NOMO-1 treated with dmso at 0.1 percent for 144 hours (cell line): ENCODE results near the gene ITGA1.

Experiments
- DNase-seq: peaks from one replicate; lab custom pipeline; 2025; ENCODE audit not compliant: unreplicated experiment; lab: John Stamatoyannopoulos, UW

Gene ITGA1

DNA sequence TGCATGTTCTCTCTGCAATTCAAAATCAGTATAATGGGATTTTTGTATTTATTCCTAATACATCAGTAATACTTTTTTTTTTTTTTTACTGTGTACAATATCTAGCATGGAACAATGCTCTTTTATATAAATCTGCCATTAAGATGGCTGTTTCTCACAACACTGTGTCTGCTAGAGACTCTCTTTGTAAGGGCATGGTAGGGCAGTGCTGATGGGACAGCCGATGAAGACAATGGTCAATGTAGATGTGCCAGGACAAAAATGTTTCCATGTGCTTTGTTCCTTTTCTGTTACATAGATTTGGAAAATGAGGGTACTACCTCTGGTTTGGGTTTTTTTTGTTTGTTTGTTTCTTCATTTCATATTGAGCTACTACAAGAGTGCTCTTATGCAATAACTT is 106.1 kb downstream of the ITGA1 start:
- no peak for DNase-seq

DNA sequence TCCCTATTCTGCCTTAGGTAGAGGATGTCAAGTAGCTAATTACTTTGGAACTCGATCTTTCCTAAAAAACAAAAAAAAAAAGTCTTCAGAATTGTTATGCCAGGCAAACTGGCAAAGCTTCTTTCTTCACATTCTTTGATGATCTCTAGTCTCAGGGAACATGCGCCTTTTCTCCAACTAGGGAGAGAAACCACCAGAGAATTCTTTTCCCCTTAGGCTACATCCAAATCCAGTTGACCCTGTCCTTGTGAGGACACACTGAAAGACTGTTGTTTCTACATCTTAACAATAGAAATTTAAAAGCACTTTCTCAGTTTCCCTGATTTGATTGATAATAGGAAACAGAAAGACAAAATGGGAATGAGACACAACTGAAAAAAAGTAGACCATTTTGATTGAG is 106.7 kb downstream of the ITGA1 start:
- no peak for DNase-seq

DNA sequence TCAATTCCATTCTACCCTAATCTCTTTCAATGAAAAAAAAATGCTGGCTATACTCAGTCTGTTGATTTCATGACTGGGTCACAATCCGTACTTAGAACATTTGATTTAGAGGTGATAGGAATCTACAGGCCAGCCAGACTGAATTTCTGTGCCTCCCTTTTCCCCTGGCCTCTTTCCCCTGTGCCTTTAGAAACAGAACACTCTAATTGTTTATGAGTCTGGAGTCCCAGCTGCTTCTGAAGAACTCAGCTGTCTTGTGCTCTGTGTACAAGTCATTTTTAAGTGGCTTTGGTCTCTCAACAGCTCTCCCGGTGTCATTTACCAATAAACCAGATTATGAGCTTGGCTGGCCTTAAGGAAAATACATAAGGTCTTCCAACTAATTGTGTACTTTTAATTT is 107.4 kb downstream of the ITGA1 start:
- DNase-seq = no peak

DNA sequence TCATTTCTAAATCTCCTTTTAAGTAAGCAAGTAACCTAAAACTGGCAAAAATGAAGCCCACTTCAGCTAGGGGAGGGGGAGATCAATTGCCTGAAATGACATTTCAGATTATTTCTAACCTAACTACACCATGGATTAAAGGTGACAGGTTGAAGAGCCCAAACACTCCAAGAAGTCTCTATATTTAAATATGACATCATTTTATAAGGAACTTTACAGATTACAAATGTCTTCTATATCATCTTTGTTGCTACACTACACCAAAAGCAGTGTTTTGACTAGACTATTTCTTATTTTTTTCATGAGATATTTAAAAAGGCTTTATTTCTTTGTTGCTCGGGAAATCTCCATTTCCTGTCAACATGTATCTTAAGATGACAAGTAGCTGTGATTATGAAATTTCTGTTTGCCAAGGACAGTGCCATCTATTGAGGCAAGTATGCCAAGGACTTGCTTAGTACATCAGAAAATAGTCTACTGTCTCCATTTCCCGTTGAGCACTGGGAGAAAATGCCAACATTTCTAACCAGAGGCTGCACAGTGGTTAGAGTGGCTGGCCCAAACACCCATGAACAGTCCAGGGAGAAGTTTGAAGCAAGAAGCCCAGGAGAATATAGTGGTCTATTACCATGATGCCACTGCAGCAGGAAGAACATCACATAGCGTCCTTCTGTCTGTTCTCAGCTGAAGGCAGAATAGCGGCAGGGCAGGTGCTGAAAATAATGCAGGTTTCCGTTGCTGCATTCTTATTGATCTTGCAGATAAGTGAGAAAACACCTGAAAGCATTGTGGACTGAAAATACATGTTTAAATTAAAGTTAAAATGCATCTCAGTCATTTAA is 108.1 kb downstream of the ITGA1 start:
- DNase-seq = no peak

DNA sequence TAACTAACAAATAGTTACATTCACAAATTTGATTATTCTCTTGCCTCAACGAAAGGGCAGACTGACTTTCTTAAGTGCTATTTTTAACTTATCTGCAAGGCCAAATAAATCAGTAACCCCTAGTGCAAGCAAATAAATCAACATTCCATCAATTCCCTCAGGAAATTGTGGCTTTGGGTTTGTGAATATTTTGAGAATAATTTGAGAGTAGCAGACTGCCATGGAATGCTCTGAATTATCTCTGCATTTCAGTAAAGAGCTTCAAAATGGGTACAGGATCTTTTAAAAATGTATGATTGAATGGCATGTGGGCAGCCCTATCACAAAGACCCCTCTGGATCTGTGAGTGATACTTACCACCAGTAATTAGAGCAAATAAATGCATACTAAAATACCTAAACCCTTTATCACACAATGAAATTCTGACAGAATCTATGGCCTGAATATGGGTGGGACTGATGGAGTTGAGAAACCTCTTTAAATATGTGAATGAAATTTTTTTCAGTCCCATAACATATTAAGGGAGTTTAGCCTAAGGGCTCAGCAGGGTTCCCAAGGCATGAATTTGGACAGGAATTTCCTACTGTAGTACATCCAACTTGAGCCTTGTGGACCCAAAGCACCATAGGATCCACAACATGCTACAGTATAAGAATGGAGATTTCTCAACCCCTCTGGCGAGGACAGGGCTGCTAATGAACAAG is 109.0 kb downstream of the ITGA1 start:
- DNase-seq = no peak

DNA sequence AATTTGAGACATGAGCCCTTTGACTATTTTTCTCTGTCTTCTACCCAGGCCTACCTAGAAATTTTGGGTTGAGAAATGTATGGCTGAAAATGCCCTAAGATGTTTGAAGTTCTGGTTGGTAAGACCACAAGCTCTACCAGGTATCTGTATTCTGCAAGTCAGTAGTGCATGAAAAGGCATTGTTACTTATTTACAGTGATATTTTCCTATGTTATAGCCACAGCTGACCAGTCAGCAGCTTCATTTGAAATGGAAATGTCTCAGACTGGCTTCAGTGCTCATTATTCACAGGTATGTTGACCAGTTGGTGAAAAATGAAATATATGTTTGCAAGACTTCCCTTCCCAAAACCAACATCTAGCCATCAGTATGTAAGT is 109.5 kb downstream of the ITGA1 start:
- no peak for DNase-seq

DNA sequence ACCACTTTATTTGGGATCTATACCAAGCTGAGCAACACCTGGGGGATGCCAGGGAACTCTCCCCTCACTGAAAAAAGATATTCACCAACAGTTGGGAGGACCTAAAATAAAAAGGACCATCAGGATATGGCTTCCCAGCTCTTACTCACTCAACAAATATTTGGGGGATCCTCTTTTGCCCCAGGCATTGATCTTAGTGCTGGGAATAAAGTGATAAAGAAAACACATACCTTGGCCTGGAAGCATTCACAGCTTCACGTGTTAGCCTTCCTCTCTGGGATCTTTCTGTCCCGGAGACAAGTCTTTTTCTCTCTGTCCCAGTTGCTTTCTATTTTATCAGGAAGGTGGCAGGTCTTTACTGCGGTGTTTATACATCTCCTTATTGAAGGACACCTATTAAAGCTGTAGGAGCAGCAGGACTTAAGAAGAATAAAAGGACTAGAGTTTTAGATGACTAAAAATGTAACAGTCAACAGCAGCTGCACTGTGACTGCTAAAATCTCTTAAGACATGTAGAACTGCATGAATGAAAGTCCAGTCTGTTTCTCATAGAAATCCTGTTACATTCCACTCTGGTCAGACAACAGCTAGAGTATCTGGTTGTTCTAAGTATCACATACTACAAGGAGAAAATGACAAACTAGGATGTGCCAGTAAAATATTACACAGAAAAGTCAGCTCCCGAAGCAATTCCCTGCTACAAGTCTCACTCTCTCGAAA is 111.4 kb downstream of the ITGA1 start:
- no peak for DNase-seq

DNA sequence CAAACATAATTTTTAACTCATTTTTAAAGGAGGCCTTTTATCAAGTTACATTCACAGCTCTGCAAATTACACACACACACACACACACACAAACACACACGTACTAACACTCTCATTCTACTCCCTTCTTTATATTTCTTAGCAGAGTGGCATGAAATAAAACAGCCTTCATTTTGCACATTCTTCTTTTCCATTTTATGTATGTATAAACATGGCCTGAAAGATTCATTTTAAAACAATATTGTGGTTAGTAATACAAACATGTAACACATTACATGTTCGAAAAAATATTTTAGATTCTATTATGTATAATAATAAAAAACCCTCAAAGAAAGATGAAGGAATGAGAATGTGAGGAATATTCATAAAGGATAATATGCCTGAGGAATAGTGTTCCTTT is 115.4 kb downstream of the ITGA1 start:
- no peak for DNase-seq

DNA sequence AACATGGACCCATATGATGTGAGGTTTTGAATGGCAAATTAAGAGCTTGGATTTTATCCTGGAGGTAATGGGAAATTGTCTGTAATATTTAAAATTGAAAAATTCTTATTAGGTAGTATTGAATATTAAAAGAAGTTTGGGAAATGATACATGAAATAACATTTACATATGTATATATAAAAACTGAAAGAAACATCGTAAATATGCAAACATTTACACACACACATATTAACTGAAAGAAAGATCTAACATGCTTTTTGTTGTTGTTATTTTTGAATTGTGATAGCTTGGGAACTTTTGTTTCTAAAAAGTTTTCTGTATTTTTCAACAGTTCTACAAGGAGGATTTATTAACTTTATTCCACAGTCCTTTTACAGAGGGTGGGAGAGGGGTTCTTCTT is 118.6 kb downstream of the ITGA1 start:
- DNase-seq = no peak

DNA sequence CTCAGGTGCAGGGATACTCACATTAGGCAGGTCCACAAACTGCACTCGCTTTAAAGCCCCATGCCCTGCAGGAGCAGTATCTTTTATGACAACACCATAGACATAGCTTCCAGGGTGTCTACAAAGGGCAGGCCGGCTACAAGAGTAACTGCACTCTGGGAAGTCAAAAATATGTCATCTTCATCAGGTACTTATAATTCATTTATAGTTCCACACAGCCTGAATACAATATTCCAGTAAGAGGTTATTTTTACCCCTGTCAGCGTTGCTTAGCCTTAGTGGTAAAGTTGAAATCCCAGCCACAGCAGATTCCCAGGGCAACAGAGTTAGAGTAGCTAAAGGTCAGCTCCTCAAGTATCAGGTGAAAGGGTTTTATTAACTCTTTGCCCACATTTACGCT is 119.1 kb downstream of the ITGA1 start:
- no peak for DNase-seq

DNA sequence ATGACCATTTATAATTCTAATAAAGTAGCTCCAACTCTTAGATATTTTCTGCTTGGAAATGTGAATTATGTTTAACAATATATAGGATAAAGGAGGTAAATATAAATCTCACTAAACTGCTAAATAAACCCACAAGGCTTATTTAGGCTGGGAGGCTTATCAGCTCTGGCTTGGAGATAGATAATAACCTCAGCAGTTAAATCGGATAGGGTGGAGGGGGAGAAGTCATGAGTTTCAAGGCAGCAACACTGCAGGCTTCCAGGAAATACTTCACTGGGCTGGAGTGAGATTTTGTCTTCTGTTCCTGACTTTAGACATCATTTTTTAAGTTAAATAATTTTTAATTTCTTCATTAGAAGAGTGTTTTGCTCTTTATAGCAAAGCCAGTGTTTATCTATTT is 121.5 kb downstream of the ITGA1 start:
- no peak for DNase-seq

DNA sequence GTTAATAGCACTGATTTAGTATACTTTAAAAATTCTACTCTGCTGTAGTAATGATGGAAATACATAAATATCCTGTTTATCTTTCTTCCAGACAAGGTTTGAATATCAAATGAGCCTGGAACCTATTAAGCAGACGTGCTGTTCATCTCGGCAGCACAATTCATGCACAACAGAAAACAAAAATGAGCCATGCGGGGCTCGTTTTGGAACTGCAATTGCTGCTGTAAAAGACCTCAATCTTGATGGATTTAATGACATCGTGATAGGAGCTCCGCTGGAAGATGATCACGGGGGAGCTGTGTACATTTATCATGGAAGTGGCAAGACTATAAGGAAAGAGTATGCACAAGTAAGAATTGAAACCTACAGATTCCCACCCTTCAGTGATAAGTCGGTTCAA is 122.4 kb downstream of the ITGA1 start:
- no peak for DNase-seq

DNA sequence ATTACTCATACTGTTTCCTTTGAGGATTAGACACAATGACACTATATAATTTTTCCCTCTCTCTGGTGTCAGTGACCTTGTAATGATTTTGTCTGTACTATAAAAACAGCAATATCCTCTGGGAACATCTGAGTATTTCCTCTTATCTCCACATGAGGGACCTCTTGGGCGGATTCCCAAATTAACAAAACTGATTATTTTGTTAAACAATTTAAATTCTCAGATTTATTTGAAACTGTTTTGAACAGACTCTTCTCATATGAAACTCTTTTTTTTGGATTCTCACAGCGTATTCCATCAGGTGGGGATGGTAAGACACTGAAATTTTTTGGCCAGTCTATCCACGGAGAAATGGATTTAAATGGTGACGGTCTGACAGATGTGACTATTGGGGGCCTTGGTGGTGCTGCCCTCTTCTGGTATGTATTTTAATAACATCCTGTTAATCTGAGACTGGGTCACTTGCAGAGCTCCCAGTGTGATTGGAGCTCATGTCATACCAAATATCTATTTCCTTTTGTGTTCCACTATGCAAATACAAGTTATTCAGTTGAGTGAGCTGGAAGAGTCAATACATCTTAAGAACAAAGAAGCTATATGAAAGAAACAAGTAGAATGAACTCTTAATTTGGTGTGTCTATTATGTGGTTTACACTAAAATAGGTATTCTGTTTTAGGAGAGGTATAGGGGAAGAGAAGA is 127.6 kb downstream of the ITGA1 start:
- peak; percentile 55 for DNase-seq

DNA sequence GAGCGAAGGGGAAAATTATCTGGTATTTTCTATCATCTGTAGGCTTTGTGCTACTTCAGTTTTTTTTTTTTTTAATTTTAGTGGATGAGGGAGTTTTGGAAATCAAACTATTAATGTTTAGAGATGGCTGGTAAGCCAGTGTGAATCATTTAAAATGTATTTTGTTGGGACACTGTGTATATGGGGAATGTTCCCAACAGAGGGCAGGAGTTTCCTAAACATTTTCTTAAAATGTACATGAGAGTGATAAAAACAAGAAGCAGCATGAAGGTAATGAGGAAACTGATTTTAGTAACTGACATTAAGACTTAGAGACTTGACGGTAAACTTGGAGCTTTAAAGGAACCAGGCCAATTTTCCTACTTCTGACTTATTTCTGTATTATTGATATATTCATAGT is 133.2 kb downstream of the ITGA1 start:
- DNase-seq = no peak

DNA sequence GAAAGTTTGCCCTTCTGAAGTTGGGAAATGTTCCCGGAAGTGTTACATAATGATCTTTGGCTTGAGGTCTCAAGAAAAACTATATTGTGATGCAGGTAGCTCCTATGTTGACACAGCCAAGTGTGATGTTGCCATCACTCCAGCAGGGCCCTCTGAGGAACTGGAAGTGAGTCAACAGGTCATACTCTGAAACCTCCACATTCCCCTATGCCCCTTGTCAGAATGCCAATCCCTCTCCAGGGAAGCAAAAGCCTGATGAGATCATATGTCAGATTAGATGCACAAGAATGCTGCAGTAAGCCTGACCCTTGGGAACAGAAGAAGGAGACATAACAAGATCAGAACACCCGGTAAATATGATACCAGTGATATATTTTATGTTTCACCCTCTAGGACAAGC is 134.7 kb downstream of the ITGA1 start:
- peak; percentile 32 for DNase-seq

DNA sequence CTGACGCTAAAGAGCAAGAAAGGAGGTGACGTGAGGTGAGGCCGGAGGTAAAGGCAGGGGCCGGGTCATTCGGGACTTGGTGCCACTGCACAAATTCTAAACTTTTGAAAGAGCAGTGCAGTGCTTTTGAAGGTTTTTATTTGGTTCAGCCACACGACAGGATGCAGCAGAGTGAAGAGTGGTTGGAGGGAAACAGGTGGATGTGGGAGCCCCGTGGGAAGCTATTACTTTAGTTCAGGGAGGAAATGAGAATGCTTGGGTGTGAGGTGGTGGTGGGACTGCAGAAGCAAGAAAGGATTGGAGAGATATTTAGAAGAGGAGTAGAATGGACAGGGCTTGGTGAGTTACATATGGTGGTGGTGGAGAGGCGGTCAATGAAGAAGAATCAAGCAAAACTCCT is 136.7 kb downstream of the ITGA1 start:
- no peak for DNase-seq

DNA sequence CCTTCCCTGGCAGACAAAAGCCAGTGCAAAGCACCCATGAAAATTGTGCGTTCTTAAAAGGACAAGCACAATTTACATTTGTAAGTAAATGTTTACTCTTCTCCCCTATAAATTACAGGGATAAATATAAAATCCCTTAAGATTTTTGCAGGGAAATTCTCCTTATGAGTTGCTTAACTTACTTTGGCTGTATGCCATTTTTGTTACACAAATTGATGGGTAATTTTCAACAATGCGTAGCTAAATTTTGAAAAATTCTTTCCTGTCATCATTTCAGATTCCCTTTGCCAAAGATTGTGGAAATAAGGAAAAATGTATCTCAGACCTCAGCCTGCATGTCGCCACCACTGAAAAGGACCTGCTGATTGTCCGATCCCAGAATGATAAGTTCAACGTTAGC is 137.3 kb downstream of the ITGA1 start:
- no peak for DNase-seq

DNA sequence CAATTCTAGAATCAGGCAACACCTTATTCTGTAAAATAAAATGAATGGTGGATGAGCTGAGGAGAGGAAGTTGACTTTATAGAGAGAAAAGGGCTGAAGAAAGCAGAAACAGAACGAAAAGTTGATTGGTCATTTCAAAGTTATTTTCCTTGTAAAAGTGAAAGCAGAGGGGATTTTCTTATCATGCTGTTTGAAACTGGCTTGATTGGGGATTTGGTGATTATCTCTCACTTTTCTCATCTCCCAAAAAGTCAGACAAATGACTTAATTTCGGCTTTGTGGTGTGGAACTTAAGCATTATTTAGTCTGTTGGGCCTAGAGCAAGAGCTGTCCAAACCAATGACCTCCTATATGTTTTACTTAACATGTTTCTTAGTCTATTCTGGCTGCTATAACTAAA is 141.0 kb downstream of the ITGA1 start:
- DNase-seq = no peak

DNA sequence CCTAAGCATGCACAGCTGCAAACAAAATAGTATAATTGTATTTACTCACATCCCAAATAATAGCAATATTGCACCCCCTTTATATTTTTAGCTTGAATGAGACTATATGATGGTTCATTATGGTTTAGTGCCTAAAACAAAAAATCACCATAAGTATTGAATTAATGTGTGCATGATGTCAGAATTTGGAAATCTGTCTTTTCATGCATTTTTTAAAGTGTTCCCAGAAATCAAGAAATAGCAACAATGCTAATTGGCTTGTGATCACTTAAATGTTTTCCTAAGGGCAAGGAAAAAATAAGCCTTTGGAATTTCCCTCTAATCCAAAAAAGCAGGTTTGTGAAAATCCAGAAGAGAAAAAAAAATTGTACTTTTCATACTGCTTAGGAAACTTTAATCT is 150.5 kb downstream of the ITGA1 start:
- DNase-seq = no peak

DNA sequence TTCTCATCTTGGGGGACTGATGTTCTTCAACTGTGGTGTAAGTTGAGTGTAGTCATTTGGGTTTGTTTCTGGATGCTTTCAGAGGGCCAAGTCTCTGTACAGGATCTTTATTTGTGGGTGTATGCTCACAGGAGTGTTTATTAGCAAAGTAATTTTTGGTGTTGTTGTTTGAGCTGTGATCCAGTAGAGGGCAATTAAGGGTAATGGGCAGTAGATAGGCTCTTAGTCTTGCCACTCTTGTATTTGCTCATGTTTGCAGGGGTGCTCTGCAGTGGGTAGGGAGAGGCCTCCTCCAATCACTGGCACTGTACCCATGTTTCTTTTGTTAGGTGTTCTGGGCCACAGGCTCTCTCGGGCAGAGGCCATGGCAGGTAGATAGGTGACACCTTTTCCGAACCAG is 155.6 kb downstream of the ITGA1 start:
- DNase-seq = no peak

DNA sequence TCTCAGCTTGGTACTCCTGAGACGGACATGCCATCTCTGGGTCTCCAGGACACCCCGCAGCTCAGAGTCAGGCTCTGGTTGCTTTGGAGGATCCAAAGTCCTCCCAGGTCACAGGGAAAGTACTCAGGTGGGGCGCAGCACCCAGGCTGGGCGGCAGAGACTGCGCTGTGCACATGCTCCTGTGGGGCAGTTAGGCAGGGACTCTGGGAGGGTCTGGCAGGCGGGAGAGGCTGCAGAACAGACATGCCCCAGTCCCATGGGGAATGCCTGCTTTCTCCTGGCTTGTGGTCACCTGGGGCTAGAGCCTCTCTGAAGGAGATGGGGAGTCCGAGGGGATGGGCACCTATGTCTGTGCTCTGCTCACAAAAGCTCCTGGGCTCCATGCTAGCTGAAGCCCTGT is 156.1 kb downstream of the ITGA1 start:
- DNase-seq = no peak

DNA sequence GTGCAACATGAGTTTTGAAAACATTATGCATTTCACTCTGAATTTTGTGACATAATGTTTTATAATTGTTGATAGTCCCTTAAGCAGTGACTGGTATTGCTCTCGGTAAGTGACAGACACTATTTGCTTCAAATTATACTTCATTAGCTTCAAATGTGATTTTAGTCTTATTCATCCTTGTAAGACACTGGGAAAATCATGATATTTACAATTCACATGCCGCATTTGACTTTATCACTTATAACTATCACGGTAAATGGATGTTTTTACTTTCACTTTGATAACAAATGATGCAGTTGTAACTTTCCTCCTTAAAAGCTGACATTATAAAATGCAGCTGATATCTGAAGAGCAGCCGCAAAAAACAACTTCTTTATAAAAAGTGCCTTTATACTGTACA is 157.3 kb downstream of the ITGA1 start:
- no peak for DNase-seq
